ENCODE data around the gene MDC1. TPM values are rescaled to one million over a fixed set of nuclear protein-coding genes. Genes with fewer than 3 reads are reported as not detected.
A peak's percentile ranks its signal among the peaks of the same experiment; 100 is the strongest.
"Not testable (repeated sequence)": the region's sequence is repeated elsewhere in the genome, so short reads cannot be mapped to it uniquely, and the experiment has no call there.

The MDC1 gene
- total RNA-seq = 9.3 TPM

GRCh38 chr6:30717129-30717844 is at the start of gene MDC1:
MDC1 (minus strand) TSS chr6:30717281; CDS start chr6:30715175, 2,106 bp downstream.
- peak; percentile 99 for DNase-seq

GRCh38 chr6:30766461-30767157 is 49.5 kb upstream of the MDC1 start:
- DNase-seq = no peak

GRCh38 chr6:30765495-30765894 is 48.4 kb upstream of the MDC1 start:
- not testable (repeated sequence) for DNase-seq

- not testable (repeated sequence) for DNase-seq
These were observed 47.5 kb upstream of the MDC1 start for GRCh38 chr6:30764490-30765043.

GRCh38 chr6:30763618-30764489 is 46.8 kb upstream of the MDC1 start:
- DNase-seq = no peak

GRCh38 chr6:30763155-30763617 is 46.1 kb upstream of the MDC1 start:
- no peak for DNase-seq

- DNase-seq = no peak
These were observed 44.8 kb upstream of the MDC1 start for GRCh38 chr6:30761791-30762429.

- no peak for DNase-seq
These were observed 43.5 kb upstream of the MDC1 start for GRCh38 chr6:30760549-30760948.

- DNase-seq = no peak
These were observed 42.6 kb upstream of the MDC1 start for GRCh38 chr6:30759575-30760239.

GRCh38 chr6:30757261-30757904 is 40.3 kb upstream of the MDC1 start:
- DNase-seq = no peak

GRCh38 chr6:30756405-30757003 is 39.4 kb upstream of the MDC1 start:
- DNase-seq = not testable (repeated sequence)

- no peak for DNase-seq
These were observed 37.5 kb upstream of the MDC1 start for GRCh38 chr6:30754631-30755030.

- peak; percentile 87 for DNase-seq
These were observed 35.3 kb upstream of the MDC1 start for GRCh38 chr6:30752157-30752927.

GRCh38 chr6:30750379-30750668 is 33.2 kb upstream of the MDC1 start:
- no peak for DNase-seq

- no peak for DNase-seq
These were observed 32.7 kb upstream of the MDC1 start for GRCh38 chr6:30749554-30750378.

- no peak for DNase-seq
These were observed 31.9 kb upstream of the MDC1 start for GRCh38 chr6:30748851-30749540.

- no peak for DNase-seq
These were observed 31.1 kb upstream of the MDC1 start for GRCh38 chr6:30747902-30748769.
